RWPE2 (cell line): ENCODE data around the gene ZNF320.
"Not testable (repeated sequence)": the region's sequence is repeated elsewhere in the genome, so short reads cannot be mapped to it uniquely, and the experiment has no call there.

Experiments used
- ATAC-seq: fragments of 200-7000 bp; cut with Tn5 transposase; 3 replicates; pipeline ENCODE4 v1.9.1; 2021; ENCODE audit warnings: low read depth
- DNase-seq: peaks from one replicate; pipeline ENCODE4 v3.0.0-alpha.2; 2020; ENCODE audit warnings: low spot score
- H3K27ac ChIP-seq: fragments of 450-650 bp; 2 replicates; pipeline ENCODE4 v1.5.1; 2017; ENCODE audit warnings: mild to moderate bottlenecking; ENCODE audit not compliant: poor library complexity, severe bottlenecking
- H3K27me3 ChIP-seq: fragments of 250-450 bp; sonication (Bioruptor Pico); 2 replicates; pipeline ENCODE4 v1.5.1; 2021; ENCODE audit warnings: mild to moderate bottlenecking, moderate library complexity; ENCODE audit not compliant: insufficient read depth, poor library complexity, severe bottlenecking
- H3K36me3 ChIP-seq: fragments of 250-450 bp; sonication (Bioruptor Pico); 2 replicates; pipeline ENCODE4 v1.5.1; 2020; ENCODE audit warnings: low read depth, mild to moderate bottlenecking, moderate library complexity
- H3K4me1 ChIP-seq: fragments of 250-450 bp; sonication (Bioruptor Pico); 2 replicates; pipeline ENCODE4 v1.5.1; 2021; ENCODE audit warnings: mild to moderate bottlenecking, moderate library complexity; ENCODE audit not compliant: insufficient read depth, poor library complexity, severe bottlenecking
- H3K4me3 ChIP-seq: fragments of 250-450 bp; sonication (Bioruptor Pico); 2 replicates; pipeline ENCODE4 v1.5.1; 2021; ENCODE audit warnings: mild to moderate bottlenecking, moderate library complexity; ENCODE audit not compliant: severe bottlenecking
- H3K9me3 ChIP-seq: fragments of 250-450 bp; sonication (Bioruptor Pico); 2 replicates; pipeline ENCODE4 v1.5.1; 2021; ENCODE audit warnings: mild to moderate bottlenecking, moderate library complexity; ENCODE audit not compliant: severe bottlenecking
- CTCF ChIP-seq: fragments of 450-650 bp; IDR thresholded peaks from one replicate; pipeline ENCODE4 v1.5.1; 2017; ENCODE audit warnings: mild to moderate bottlenecking, moderate library complexity; ENCODE audit not compliant: poor library complexity, severe bottlenecking

The ZNF320 gene

GRCh38 chr19:52938761-52939160 is 41.3 kb upstream of the ZNF320 start:
- Histone ChIP-seq H3K4me1 (peaks cover 25% of the 10 kb centered on the region), H3K9me3 (no peaks in the 10 kb centered on the region), H3K27me3 (no peaks in the 10 kb centered on the region), H3K36me3 (peaks cover 12% of the 10 kb centered on the region), H3K27ac (peak overlapping the region; percentile 30), H3K4me3 (no peak overlapping the region)
- TF ChIP-seq CTCF, result no peak
- ATAC-seq, result no peak
- DNase-seq, result no peak

DNA sequence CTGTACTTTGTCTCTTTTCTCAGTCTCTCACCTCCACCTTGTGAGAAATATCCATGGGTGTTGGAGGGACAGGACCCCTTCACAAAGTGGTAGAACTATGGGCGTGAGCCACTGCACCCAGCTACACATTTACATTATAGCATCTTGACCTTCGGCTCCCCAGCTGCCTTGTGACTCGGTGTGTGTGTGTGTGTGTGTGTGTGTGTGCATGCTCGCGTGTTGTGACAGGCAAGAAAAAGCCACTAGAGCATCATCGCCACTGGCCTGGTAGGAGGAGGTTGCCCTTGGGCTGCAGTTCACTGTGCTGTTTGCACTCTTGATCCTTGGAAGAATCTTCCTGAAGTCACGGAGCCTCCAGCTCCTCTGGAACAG is 39.5 kb upstream of the ZNF320 start:
- Histone ChIP-seq H3K4me1 (peaks cover 19% of the 10 kb centered on the region), H3K27me3 (no peaks in the 10 kb centered on the region), H3K9me3 (no peaks in the 10 kb centered on the region), H3K4me3 (no peak overlapping the region), H3K27ac (no peak overlapping the region), H3K36me3 (peaks cover 12% of the 10 kb centered on the region)
- no peak for TF ChIP-seq CTCF
- ATAC-seq (no peak), DNase-seq (no peak)

GRCh38 chr19:52936151-52936953 is 38.9 kb upstream of the ZNF320 start:
- Histone ChIP-seq H3K27me3 (no peaks in the 10 kb centered on the region), H3K9me3 (no peaks in the 10 kb centered on the region), H3K4me1 (peaks cover 19% of the 10 kb centered on the region), H3K36me3 (peaks cover 12% of the 10 kb centered on the region), H3K4me3 (no peak overlapping the region), H3K27ac (peak overlapping the region; percentile 53)
- ATAC-seq (no peak), DNase-seq (no peak)
- TF ChIP-seq CTCF, result no peak

- no peaks in the 10 kb centered on the region for H3K9me3 ChIP-seq
- no peak for TF ChIP-seq CTCF
- DNase-seq, result no peak
- ATAC-seq, result peak; percentile 91
- no peaks in the 10 kb centered on the region for H3K27me3 ChIP-seq
- peak overlapping the region; percentile 53 for H3K27ac ChIP-seq
- H3K4me1 ChIP-seq, result peaks cover 19% of the 10 kb centered on the region
- H3K4me3 ChIP-seq, result no peak overlapping the region
- H3K36me3 ChIP-seq, result peaks cover 12% of the 10 kb centered on the region
Measured at GRCh38 chr19:52935434-52935833, 38.0 kb upstream of the ZNF320 start.

DNA sequence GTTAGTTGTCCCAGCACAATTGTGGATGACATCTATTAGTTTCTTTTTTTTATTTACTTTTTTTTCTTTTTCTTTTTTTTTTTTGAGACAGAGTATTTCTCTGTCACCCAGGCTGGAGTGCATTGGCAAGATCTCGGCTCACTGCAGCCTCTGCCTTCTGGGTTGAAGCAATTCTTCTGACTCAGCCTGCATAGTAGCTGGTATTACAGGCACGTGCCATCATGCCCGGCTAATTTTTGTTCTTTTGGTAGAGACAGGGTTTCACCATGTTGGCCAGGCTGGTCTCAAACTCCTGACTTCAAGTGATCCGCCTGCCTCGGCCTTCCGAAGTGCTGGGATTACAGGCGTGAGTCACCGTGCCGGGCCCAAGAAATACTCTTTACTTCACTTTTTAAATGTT is 27.2 kb upstream of the ZNF320 start:
- Histone ChIP-seq H3K4me1 (peaks cover 15% of the 10 kb centered on the region), H3K36me3 (peaks cover 13% of the 10 kb centered on the region), H3K27ac (peak overlapping the region; percentile 81)
- not testable (repeated sequence) for H3K27me3 ChIP-seq, H3K9me3 ChIP-seq, ATAC-seq, H3K4me3 ChIP-seq, DNase-seq
